H1 (cell line): ENCODE measurements around the gene FNDC11. TPM values are rescaled to one million over a fixed set of nuclear protein-coding genes. Genes with fewer than 3 reads are reported as not detected.

Experiments used
- CTCF ChIA-PET: fragments of 300-600 bp; sonication (Branson Sonifier 250); formaldehyde crosslinking; loops from one replicate; lab custom pipeline; 2021; ENCODE audit not compliant: partially characterized antibody; lab: Charles Lee
- POLR2A ChIA-PET: fragments of 300-600 bp; sonication (Branson Sonifier 250); formaldehyde crosslinking; loops from one replicate; lab custom pipeline; 2021; ENCODE audit warnings: inconsistent platforms; ENCODE audit not compliant: partially characterized antibody; lab: Charles Lee
- DNase-seq, 2 experiments: peaks; one replicate each; pipeline versions ENCODE4 v3.0.0 to v3.0.0-alpha.2; 2010 to 2022; ENCODE audit warnings: low spot score in 2 of 2, low read depth in 1 of 2, mixed read lengths in 1 of 2
- FAIRE-seq: peaks from 2 replicates; lab custom pipeline; 2011; peaks lifted over from hg19 to GRCh38; lab: Jason Lieb, UNC
- H2AFZ ChIP-seq: 2 replicates; pipeline ENCODE4 v1.8.1; 2012; ENCODE audit warnings: low read length, inconsistent platforms
- H2AK5ac ChIP-seq: 2 replicates; pipeline ENCODE4 v1.6.1; 2013; ENCODE audit warnings: low read depth, low read length
- H2BK120ac ChIP-seq: replicated peaks from 2 replicates; pipeline ENCODE3; 2013; ENCODE audit warnings: low read depth, low read length, inconsistent platforms
- H2BK12ac ChIP-seq: 2 replicates; pipeline ENCODE4 v1.6.1; 2013; ENCODE audit warnings: low read depth, low read length
- H2BK15ac ChIP-seq: 2 replicates; pipeline ENCODE4 v1.6.1; 2013; ENCODE audit warnings: low read length
- H2BK20ac ChIP-seq: 2 replicates; pipeline ENCODE4 v1.6.1; 2013; ENCODE audit warnings: low read length
- H2BK5ac ChIP-seq: 2 replicates; pipeline ENCODE4 v1.6.1; 2013; ENCODE audit warnings: low read depth, low read length
- H3K14ac ChIP-seq: 2 replicates; pipeline ENCODE4 v1.6.1; 2013; ENCODE audit warnings: inconsistent platforms; ENCODE audit not compliant: insufficient read length
- H3K18ac ChIP-seq: 2 replicates; pipeline ENCODE4 v1.6.1; 2013; ENCODE audit warnings: low read length; ENCODE audit errors: extremely low read depth
- H3K23ac ChIP-seq: 2 replicates; pipeline ENCODE4 v1.6.1; 2013; ENCODE audit warnings: inconsistent platforms; ENCODE audit not compliant: insufficient read length
- H3K23me2 ChIP-seq: 2 replicates; pipeline ENCODE4 v1.6.1; 2013; ENCODE audit warnings: low read depth, low read length
- H3K27ac ChIP-seq: 2 replicates; pipeline ENCODE4 v1.6.1; 2011; ENCODE audit warnings: low read depth, low read length, inconsistent platforms
- H3K27me3 ChIP-seq, 4 experiments: replicated peaks in 1 of 4; 1 replicate in 1 of 4; 2 replicates in 3 of 4; pipeline versions ENCODE4 v1.6.1 to v1.8.1; 2011 to 2013; ENCODE audit warnings: low read length in 3 of 4, mild to moderate bottlenecking in 3 of 4, inconsistent platforms in 2 of 4, mixed read lengths in 2 of 4, moderate library complexity in 1 of 4; ENCODE audit not compliant: control insufficient read depth in 3 of 4, insufficient read depth in 3 of 4; ENCODE audit errors: extremely low read depth in 1 of 4
- H3K36me3 ChIP-seq, 4 experiments: 2 replicates each; pipeline versions ENCODE4 v1.6.1 to v1.8.1; 2011 to 2013; ENCODE audit warnings: mild to moderate bottlenecking in 4 of 4, low read length in 3 of 4, moderate library complexity in 2 of 4, control low read depth in 1 of 4, inconsistent platforms in 1 of 4; ENCODE audit not compliant: insufficient read depth in 4 of 4, control insufficient read depth in 2 of 4
- H3K4ac ChIP-seq: replicated peaks from 2 replicates; pipeline ENCODE3; 2013; ENCODE audit warnings: low read length, low read depth, mixed read lengths, inconsistent platforms; ENCODE audit not compliant: insufficient read length
- H3K4me1 ChIP-seq, 4 experiments: replicated peaks in 1 of 4; 1 replicate in 1 of 4; 2 replicates in 3 of 4; pipeline versions ENCODE4 v1.6.1 to v1.8.1; 2011 to 2013; ENCODE audit warnings: low read length in 3 of 4, inconsistent platforms in 2 of 4, mixed read lengths in 1 of 4; ENCODE audit not compliant: insufficient read depth in 4 of 4, control insufficient read depth in 3 of 4
- H3K4me2 ChIP-seq, 2 experiments: 2 replicates each; pipeline versions ENCODE4 v1.6.1 to v1.8.1; 2011 to 2013; ENCODE audit warnings: low read depth in 2 of 2, low read length in 2 of 2, control low read depth in 1 of 2, inconsistent platforms in 1 of 2, mild to moderate bottlenecking in 1 of 2; ENCODE audit not compliant: insufficient read depth in 1 of 2
- H3K4me3 ChIP-seq, 4 experiments: fragments of 200-600, 300-600 bp in 1 of 4; sonication (generic), shearing (Covaris generic), sonication (Bioruptor Twin) in 1 of 4; 2 replicates each; pipeline versions ENCODE4 v1.5.1 to v1.8.1; 2011 to 2016; ENCODE audit warnings: low read length in 4 of 4, low read depth in 3 of 4, control low read depth in 2 of 4, inconsistent platforms in 2 of 4, mild to moderate bottlenecking in 2 of 4, mixed read lengths in 1 of 4, moderate library complexity in 1 of 4; ENCODE audit not compliant: insufficient read depth in 2 of 4; ENCODE audit errors: extremely low read depth in 1 of 4
- H3K56ac ChIP-seq: replicated peaks from 2 replicates; pipeline ENCODE3; 2013; ENCODE audit warnings: low read depth, mild to moderate bottlenecking, mixed read lengths, low read length, inconsistent platforms; ENCODE audit not compliant: insufficient read length
- H3K79me1 ChIP-seq: 2 replicates; pipeline ENCODE4 v1.6.1; 2013; ENCODE audit warnings: low read depth, low read length, control low read depth
- H3K79me2 ChIP-seq, 2 experiments: 2 replicates each; pipeline versions ENCODE4 v1.6.1 to v1.8.1; 2012 to 2013; ENCODE audit warnings: low read length in 2 of 2, mild to moderate bottlenecking in 2 of 2, inconsistent platforms in 1 of 2; ENCODE audit not compliant: insufficient read depth in 2 of 2, control insufficient read depth in 1 of 2
- H3K9ac ChIP-seq, 4 experiments: replicated peaks in 1 of 4; 1 replicate in 1 of 4; 2 replicates in 3 of 4; pipeline versions ENCODE4 v1.6.1 to v1.8.1; 2011 to 2013; ENCODE audit warnings: low read depth in 3 of 4, low read length in 3 of 4, control low read depth in 2 of 4, mild to moderate bottlenecking in 2 of 4, moderate library complexity in 2 of 4, inconsistent platforms in 1 of 4; ENCODE audit errors: extremely low read depth in 1 of 4
- H3K9me3 ChIP-seq, 2 experiments: 2 replicates each; pipeline versions ENCODE4 v1.6.1 to v1.8.1; 2012 to 2013; ENCODE audit warnings: mild to moderate bottlenecking in 2 of 2, moderate library complexity in 2 of 2, control low read depth in 1 of 2, inconsistent platforms in 1 of 2, low read depth in 1 of 2, low read length in 1 of 2, mixed read lengths in 1 of 2; ENCODE audit not compliant: insufficient read depth in 2 of 2
- H4K20me1 ChIP-seq, 2 experiments: replicated peaks in 1 of 2; 2 replicates each; pipeline versions ENCODE3 to v1.8.1; 2011 to 2013; ENCODE audit warnings: inconsistent platforms in 2 of 2, low read length in 2 of 2, mild to moderate bottlenecking in 1 of 2; ENCODE audit not compliant: insufficient read depth in 2 of 2, control insufficient read depth in 1 of 2
- H4K5ac ChIP-seq: 2 replicates; pipeline ENCODE4 v1.6.1; 2013; ENCODE audit warnings: low read length, low read depth, mixed read lengths, inconsistent platforms; ENCODE audit not compliant: insufficient read length
- H4K8ac ChIP-seq: 2 replicates; pipeline ENCODE4 v1.8.0; 2013; ENCODE audit warnings: mild to moderate bottlenecking, moderate library complexity, low read length, inconsistent platforms; ENCODE audit not compliant: insufficient read depth; ENCODE audit errors: extremely low read depth
- H4K91ac ChIP-seq: replicated peaks from 2 replicates; pipeline ENCODE3; 2013; ENCODE audit warnings: low read length, mixed read lengths, inconsistent platforms; ENCODE audit not compliant: insufficient read length
- CBX8 ChIP-seq: fragments of 300-800, 300-1000 bp; sonication (generic); IDR thresholded peaks from 2 replicates; pipeline ENCODE4 v1.7.1; 2016; ENCODE audit warnings: low read depth, low read length, borderline replicate concordance
- KDM5A ChIP-seq: fragments of 200-600 bp; IDR thresholded peaks from 2 replicates; pipeline ENCODE4 v1.7.1; 2012; ENCODE audit warnings: mild to moderate bottlenecking, low read length, inconsistent platforms, mixed read lengths
- RAD21 ChIP-seq, 2 experiments: IDR thresholded peaks in 1 of 2; conservative IDR thresholded peaks in 1 of 2; 2 replicates each; pipeline ENCODE4 v1.6.1; 2011; ENCODE audit warnings: low read depth in 2 of 2, low read length in 2 of 2, improper control_type of control experiment in 1 of 2, inconsistent platforms in 1 of 2, mild to moderate bottlenecking in 1 of 2, moderate library complexity in 1 of 2
- RNF2 ChIP-seq: fragments of 200-900, 300-1000 bp; sonication (generic); IDR thresholded peaks from 2 replicates; pipeline ENCODE4 v1.7.1; 2016; ENCODE audit warnings: borderline replicate concordance, low read depth, mild to moderate bottlenecking, antibody characterized with exemption, low read length; ENCODE audit not compliant: poor library complexity, severe bottlenecking; ENCODE audit errors: missing control alignments
- TAF1 ChIP-seq: IDR thresholded peaks from 2 replicates; pipeline ENCODE4 v1.6.1; 2011; ENCODE audit warnings: mild to moderate bottlenecking, low read depth, low read length
- TBP ChIP-seq: IDR thresholded peaks from 2 replicates; pipeline ENCODE4 v1.6.1; 2011; ENCODE audit warnings: low read depth, low read length, improper control_type of control experiment
- WGBS, 2 experiments: shearing (Covaris generic) in 1 of 2; methylation state at CpG; one replicate each; pipeline versions ENCODE4 v1.1.6 to v1.1.7; 2013 to 2015; ENCODE audit warnings: low lambda C conversion rate in 2 of 2, mixed read lengths in 2 of 2, inconsistent platforms in 1 of 2, low coverage in 1 of 2, missing lambda C conversion rate in 1 of 2; ENCODE audit not compliant: insufficient replicate concordance in 2 of 2, insufficient coverage in 1 of 2, insufficient read length in 1 of 2; ENCODE audit errors: extremely low coverage in 1 of 2, missing lambda C conversion rate in 1 of 2; 5-methylcytosine and 5-hydroxymethylcytosine counted together
- polyA plus RNA-seq, 7 experiments: library from polyadenylated mRNA; depleted of rRNA in 3 of 7; stranded (reverse) in 5 of 7; unstranded in 2 of 7; fragments of >200 nt in 5 of 7; fragments of 200-250 nt in 2 of 7; gene quantifications; 1 replicate in 5 of 7; 2 replicates in 1 of 7; 4 replicates in 1 of 7; pipeline versions ENCODE4 v1.2.1 to v1.2.3, GENCODE V29; 2011 to 2013; ENCODE audit warnings: missing spikeins in 2 of 7, mixed read lengths in 2 of 7
- total RNA-seq: library from RNA; stranded (reverse); fragmentation: NEBNext Ultra II Directional; extraction: Animal tissue kit (Norgen Biotek cat#: 25700); gene quantifications from 2 replicates; pipeline ENCODE4 v1.2.1, GENCODE V29; 2021
- TF ChIP-seq, protein P1 (sequence below), 3 experiments: IDR thresholded peaks; 1 replicate in 2 of 3; 2 replicates in 1 of 3; pipeline versions ENCODE4 v1.5.1 to v1.6.1; 2011; ENCODE audit warnings: low read length in 3 of 3, mild to moderate bottlenecking in 3 of 3, inconsistent platforms in 2 of 3, low read depth in 1 of 3, moderate library complexity in 1 of 3; ENCODE audit not compliant: insufficient read depth in 1 of 3; ENCODE audit errors: control extremely low read depth in 1 of 3

FNDC11 gene
- total and polyA plus RNA-seq, 2 of the 8 experiments (the other 6 are each of a cell fraction or from before 2014, with no cell fraction given): 2.6 to 8.8 TPM

DNA sequence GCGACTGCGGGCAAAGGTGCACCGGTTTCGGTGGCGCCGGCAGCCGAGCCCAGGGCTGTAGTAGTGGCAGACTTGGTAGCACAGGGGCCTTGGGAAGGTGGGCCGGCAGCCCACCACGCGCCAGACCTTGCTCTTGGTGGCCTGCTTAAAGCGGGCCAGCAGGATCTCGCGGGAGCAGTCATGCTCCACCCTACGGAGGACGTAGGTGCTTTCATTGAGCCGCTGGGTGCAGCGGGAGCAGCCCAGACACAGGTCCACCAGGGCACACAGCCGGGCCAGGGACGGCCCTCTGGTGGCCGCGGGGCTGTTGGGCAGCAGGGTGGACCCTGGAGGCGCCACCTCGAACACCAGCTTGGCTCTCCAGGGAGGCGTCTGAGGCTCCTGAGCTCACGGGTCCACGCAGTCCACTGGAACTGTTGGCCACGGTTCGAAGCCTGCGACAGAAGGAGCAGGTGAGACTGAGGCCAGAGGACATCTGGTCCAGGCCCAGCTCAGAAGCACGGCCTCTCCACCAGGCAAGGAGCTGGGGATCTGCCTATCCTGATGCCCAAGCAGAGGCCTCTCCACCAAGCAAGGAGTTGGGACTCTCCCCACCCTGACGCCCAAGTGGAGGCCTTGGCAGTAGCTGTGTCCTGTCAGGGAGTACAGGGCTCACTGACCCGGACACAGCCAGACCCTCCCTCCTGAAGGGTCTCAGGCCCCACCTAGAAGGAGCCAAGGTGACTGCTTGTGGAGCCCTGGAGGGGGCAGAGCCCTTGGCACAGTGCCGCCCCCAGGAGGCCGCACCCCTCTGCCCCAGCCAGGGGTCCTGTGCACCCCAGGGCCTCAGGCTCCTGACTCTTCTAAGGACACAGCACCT lies 19.1 kb downstream of the FNDC11 start:
- Histone ChIP-seq H3K23ac (no peak overlapping the region), H3K23me2 (no peaks in the 10 kb centered on the region; the same call in 1 of the 2 replicates), H2BK12ac (no peak overlapping the region), H3K79me1 (no peaks in the 10 kb centered on the region), H3K4me1 (peaks cover 0 to 6% (median 6%) of the 10 kb centered on the region in 4 experiments; a peak in 6 of 7 replicates), H2BK15ac (no peak overlapping the region), H3K18ac (no peak overlapping the region), H4K20me1 (peaks cover 0 to 3% of the 10 kb centered on the region in 2 experiments), H2AFZ (no peak overlapping the region), H3K79me2 (no peaks in the 10 kb centered on the region), H3K14ac (no peak overlapping the region), H4K5ac (no peak overlapping the region), H3K56ac (no peak overlapping the region), H3K4ac (peak overlapping the region; percentile 32), H2BK20ac (no peak overlapping the region), H4K91ac (peak overlapping the region; percentile 42), H3K36me3 (no peaks in the 10 kb centered on the region), H3K4me2 (peak overlapping the region; percentile 63 to 95), H3K27me3 (no peaks in the 10 kb centered on the region; a peak in 1 of 7 replicates), H4K8ac (peak overlapping the region; percentile 68), H2BK5ac (no peak overlapping the region), H3K9ac (peak overlapping the region in 1 of 4 experiments; percentile 46; a peak in 1 of 7 replicates), H3K4me3 (peak overlapping the region; percentile 5 to 77 (median 48); a peak in 6 of 8 replicates), H3K9me3 (no peaks in the 10 kb centered on the region), H2AK5ac (no peak overlapping the region), H2BK120ac (no peak overlapping the region), H3K27ac (no peak overlapping the region)
- 84% methylated on average over 33 of the region's 34 CpGs; no CpG with 5 or more reads in 1 of the 2 experiments for WGBS, 2 experiments
- FAIRE-seq (no peak), DNase-seq (no peak)
- ChIA-PET POLR2A (interaction anchor here (1.6 to 3.0 kb wide), 2 partner anchors 8 to 13 kb away, joined by 5 to 12 read pairs; no protein-coding TSS in a partner anchor), CTCF (interaction anchor here (0.7 to 3.2 kb wide), 12 partner anchors 10 to 127 kb away, joined by 3 to 20 read pairs (median 4); partner anchors contain the start of gene PTK6)
- TF ChIP-seq RNF2 (no peak), KDM5A (no peak), TBP (no peak), CBX8 (no peak), TAF1 (no peak), RAD21 (IDR thresholded peaks at IDR 0.05 in 1 of 2, conservative IDR thresholded peaks at IDR 0.05 in 1 of 2; ENCODE audit: low read depth in 2 of 2, low read length in 2 of 2) (peak; percentile 11 to 34; a peak in 2 of 4 replicates)
- TF ChIP-seq, protein P1, sequence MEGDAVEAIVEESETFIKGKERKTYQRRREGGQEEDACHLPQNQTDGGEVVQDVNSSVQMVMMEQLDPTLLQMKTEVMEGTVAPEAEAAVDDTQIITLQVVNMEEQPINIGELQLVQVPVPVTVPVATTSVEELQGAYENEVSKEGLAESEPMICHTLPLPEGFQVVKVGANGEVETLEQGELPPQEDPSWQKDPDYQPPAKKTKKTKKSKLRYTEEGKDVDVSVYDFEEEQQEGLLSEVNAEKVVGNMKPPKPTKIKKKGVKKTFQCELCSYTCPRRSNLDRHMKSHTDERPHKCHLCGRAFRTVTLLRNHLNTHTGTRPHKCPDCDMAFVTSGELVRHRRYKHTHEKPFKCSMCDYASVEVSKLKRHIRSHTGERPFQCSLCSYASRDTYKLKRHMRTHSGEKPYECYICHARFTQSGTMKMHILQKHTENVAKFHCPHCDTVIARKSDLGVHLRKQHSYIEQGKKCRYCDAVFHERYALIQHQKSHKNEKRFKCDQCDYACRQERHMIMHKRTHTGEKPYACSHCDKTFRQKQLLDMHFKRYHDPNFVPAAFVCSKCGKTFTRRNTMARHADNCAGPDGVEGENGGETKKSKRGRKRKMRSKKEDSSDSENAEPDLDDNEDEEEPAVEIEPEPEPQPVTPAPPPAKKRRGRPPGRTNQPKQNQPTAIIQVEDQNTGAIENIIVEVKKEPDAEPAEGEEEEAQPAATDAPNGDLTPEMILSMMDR (IDR thresholded peaks at IDR 0.05; ENCODE audit: control extremely low read depth in 1 of 3, insufficient read depth in 1 of 3, low read depth in 1 of 3, low read length in 3 of 3): peak; percentile 34 to 60 (median 45); a peak in 3 of 4 replicates
